Thoracic aorta (tissue), 2 donors: ENCODE results near the gene ZNF138. TPM values are rescaled to one million over a fixed set of nuclear protein-coding genes. Genes with fewer than 3 reads are reported as not detected.
A peak's percentile ranks its signal among the peaks of the same experiment; 100 is the strongest.

ENCODE experiments used
- ATAC-seq: fragments of 150-250 bp; one replicate; pipeline ENCODE4 v1.8.0; 2017; ENCODE audit warnings: low read depth; ENCODE audit not compliant: insufficient number of reproducible peaks, low FRiP score
- DNase-seq: peaks from one replicate; pipeline ENCODE4 v3.0.0-alpha.2; 2020; ENCODE audit warnings: low spot score
- H3K27ac ChIP-seq, 2 donors: fragments of 200-600 bp; sonication (generic); 1 replicate in 1 of 2; 2 replicates in 1 of 2; pipeline ENCODE4 v1.5.1; 2016; ENCODE audit warnings: mild to moderate bottlenecking in 2 of 2, moderate library complexity in 2 of 2
- H3K27me3 ChIP-seq: fragments of 200-600 bp; sonication (generic); replicated peaks from 2 replicates; pipeline ENCODE4 v1.6.0; 2016; ENCODE audit warnings: mild to moderate bottlenecking; ENCODE audit not compliant: insufficient read depth
- H3K36me3 ChIP-seq: fragments of 200-600 bp; sonication (generic); one replicate; pipeline ENCODE4 v1.5.1; 2016
- H3K4me1 ChIP-seq, 2 donors: fragments of 200-600 bp; sonication (generic); 1 replicate in 1 of 2; 2 replicates in 1 of 2; pipeline versions ENCODE4 v1.5.1 to v1.6.0; 2016; ENCODE audit warnings: low read depth in 2 of 2, mild to moderate bottlenecking in 1 of 2; ENCODE audit not compliant: control insufficient read depth in 1 of 2
- H3K4me3 ChIP-seq: fragments of 200-600 bp; sonication (generic); 2 replicates; pipeline ENCODE4 v1.5.1; 2016; ENCODE audit warnings: mild to moderate bottlenecking
- H3K9me3 ChIP-seq: fragments of 200-600 bp; sonication (generic); 2 replicates; pipeline ENCODE4 v1.5.1; 2016
- total RNA-seq, 2 donors: library from RNA; depleted of rRNA; stranded (reverse); fragments of >200 nt; gene quantifications; one replicate each; pipeline versions ENCODE4 v1.1.0 to v1.2.3, GENCODE V29; 2016
- TF ChIP-seq, protein P1 (sequence below): fragments of 200-600 bp; sonication (generic); IDR thresholded peaks from one replicate; pipeline ENCODE4 v1.5.1; 2019; ENCODE audit warnings: antibody characterized with exemption

Gene ZNF138
- 10 to 100 TPM in 1 of 2 donors, 1 to 10 TPM in 1; 7.7 to 11.0 TPM for total RNA-seq

GRCh38 chr7:64794171-64794844 is at the start of gene ZNF138:
Gene ZNF138 (plus strand): TSS chr7:64794428. CDS start chr7:64794569, 141 bp downstream.
- peak within 1 kb of the TSS; percentile 77 to 80 for H3K27ac ChIP-seq
- H3K36me3 ChIP-seq = no peaks in the 10 kb centered on the region
- no peaks in the 10 kb centered on the region for H3K9me3 ChIP-seq
- peak within 1 kb of the TSS; percentile 99 for H3K4me3 ChIP-seq
- DNase-seq = peak; percentile 86
- H3K27me3 ChIP-seq = no peaks in the 10 kb centered on the region
- peak; percentile 98 for ATAC-seq
- TF ChIP-seq, protein P1, sequence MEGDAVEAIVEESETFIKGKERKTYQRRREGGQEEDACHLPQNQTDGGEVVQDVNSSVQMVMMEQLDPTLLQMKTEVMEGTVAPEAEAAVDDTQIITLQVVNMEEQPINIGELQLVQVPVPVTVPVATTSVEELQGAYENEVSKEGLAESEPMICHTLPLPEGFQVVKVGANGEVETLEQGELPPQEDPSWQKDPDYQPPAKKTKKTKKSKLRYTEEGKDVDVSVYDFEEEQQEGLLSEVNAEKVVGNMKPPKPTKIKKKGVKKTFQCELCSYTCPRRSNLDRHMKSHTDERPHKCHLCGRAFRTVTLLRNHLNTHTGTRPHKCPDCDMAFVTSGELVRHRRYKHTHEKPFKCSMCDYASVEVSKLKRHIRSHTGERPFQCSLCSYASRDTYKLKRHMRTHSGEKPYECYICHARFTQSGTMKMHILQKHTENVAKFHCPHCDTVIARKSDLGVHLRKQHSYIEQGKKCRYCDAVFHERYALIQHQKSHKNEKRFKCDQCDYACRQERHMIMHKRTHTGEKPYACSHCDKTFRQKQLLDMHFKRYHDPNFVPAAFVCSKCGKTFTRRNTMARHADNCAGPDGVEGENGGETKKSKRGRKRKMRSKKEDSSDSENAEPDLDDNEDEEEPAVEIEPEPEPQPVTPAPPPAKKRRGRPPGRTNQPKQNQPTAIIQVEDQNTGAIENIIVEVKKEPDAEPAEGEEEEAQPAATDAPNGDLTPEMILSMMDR = peak; percentile 13
- H3K4me1 ChIP-seq = peaks cover 8 to 22% of the 10 kb centered on the region in 2 donors

DNA sequence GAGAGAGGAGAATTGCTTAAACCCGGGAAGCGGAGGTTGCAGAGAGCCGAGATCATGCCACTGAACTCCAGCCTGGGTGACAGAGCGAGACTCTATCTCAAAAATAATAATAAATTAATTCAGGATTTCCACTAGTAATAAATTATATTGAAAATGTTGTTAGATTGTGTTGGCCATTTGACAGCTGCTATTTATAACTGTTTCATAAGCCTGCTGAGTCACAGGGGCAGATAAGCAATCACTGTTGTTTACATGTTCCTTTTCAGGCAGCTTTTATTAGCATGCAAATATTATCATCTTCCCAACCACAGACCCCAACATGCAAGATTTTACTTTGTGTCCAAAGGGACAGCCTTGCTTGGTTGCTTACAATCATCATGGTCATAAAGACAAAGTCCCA is 49.5 kb upstream of the ZNF138 start:
- ATAC-seq (no peak), DNase-seq (no peak)
- no peak overlapping the region for H3K4me3 ChIP-seq
- H3K4me1 ChIP-seq = peaks cover 0 to 15% of the 10 kb centered on the region in 2 donors
- no peaks in the 10 kb centered on the region for H3K27me3 ChIP-seq
- no peaks in the 10 kb centered on the region for H3K36me3 ChIP-seq
- no peaks in the 10 kb centered on the region for H3K9me3 ChIP-seq
- H3K27ac ChIP-seq = peak overlapping the region in 1 of 2 donors; percentile 28
- TF ChIP-seq, protein P1 = no peak

DNA sequence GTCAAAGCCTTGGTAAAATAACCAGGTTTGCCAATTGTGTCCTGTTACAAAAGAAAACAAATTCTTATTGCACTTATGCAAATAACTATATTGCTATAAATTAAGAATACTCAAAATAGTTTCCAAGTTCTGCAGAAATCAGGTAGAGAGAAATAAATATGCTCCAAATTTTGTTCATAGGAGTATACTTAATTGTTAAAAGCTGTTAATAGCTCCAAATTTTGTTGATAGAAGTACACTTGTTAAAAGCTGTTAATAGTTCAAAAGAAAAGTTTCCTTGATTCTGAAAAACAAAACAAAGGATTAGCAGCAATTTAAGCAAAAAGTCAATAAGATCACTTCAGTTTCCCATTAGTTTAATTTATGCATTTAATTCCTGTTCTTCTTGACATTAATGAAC is 46.4 kb upstream of the ZNF138 start:
- Histone ChIP-seq H3K4me1 (peaks cover 0 to 15% of the 10 kb centered on the region in 2 donors), H3K27ac (no peak overlapping the region), H3K27me3 (no peaks in the 10 kb centered on the region), H3K36me3 (no peaks in the 10 kb centered on the region), H3K9me3 (no peaks in the 10 kb centered on the region), H3K4me3 (no peak overlapping the region)
- ATAC-seq (no peak), DNase-seq (no peak)
- TF ChIP-seq, protein P1 = no peak

- H3K36me3 ChIP-seq = no peaks in the 10 kb centered on the region
- TF ChIP-seq, protein P1 = no peak
- H3K9me3 ChIP-seq = no peaks in the 10 kb centered on the region
- ATAC-seq (no peak), DNase-seq (no peak)
- no peaks in the 10 kb centered on the region for H3K27me3 ChIP-seq
- H3K4me1 ChIP-seq = peaks cover 4 to 21% of the 10 kb centered on the region in 2 donors
- peak overlapping the region in 1 of 2 donors; percentile 52 for H3K27ac ChIP-seq
- no peak overlapping the region for H3K4me3 ChIP-seq
Measured at GRCh38 chr7:64753032-64753431, 41.2 kb upstream of the ZNF138 start.

DNA sequence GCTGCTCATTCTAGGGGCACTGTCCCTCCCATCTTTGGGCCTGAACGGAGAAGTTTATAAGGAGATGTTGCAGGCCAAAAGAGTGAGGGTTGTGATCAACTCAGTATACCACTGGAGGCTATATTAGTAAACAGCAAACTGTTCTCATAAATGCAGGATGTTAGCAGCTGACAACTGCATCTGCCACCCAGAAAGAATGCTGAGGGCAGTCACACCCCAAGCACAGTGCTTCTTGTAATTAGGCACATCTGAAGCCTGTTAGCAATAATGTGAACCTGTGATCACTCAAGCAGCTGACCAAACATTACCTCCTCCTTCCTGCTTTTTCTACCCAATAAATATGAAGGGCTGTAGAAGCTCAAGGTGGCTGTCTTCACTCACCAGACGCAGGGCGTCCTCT is 38.4 kb upstream of the ZNF138 start:
- Histone ChIP-seq H3K36me3 (no peaks in the 10 kb centered on the region), H3K9me3 (no peaks in the 10 kb centered on the region), H3K27ac (no peak overlapping the region), H3K4me1 (peaks cover 4 to 21% of the 10 kb centered on the region in 2 donors), H3K4me3 (no peak overlapping the region), H3K27me3 (no peaks in the 10 kb centered on the region)
- DNase-seq (no peak), ATAC-seq (no peak)
- TF ChIP-seq, protein P1 = no peak
